Natural killer cell treated with Interleukin-12 subunit alpha and Interleukin-12 subunit beta and Interleukin-15 and Interleukin-18, amount 100 ng/mL, for 72 hours (primary cell): ENCODE measurements around the gene ASRGL1. TPM values are rescaled to one million over a fixed set of nuclear protein-coding genes. Genes with fewer than 3 reads are reported as not detected.
A peak's percentile ranks its signal among the peaks of the same experiment; 100 is the strongest.
"Not testable (repeated sequence)": the region's sequence is repeated elsewhere in the genome, so short reads cannot be mapped to it uniquely, and the experiment has no call there.

Source experiments
- ATAC-seq, 2 donors: fragments of 150-1000 bp; cut with Tn5 transposase in 1 of 2; sonication (Bioruptor Pico), chemical (Tn5 transposase) in 1 of 2; 2 replicates each; pipeline ENCODE4 v1.10.0; 2021
- DNase-seq: peaks from one replicate; pipeline ENCODE4 v3.0.0; 2022; ENCODE audit warnings: low spot score
- H3K27ac Mint-ChIP-seq, 2 donors: 1 replicate in 1 of 2; 2 replicates in 1 of 2; pipeline ENCODE4 v1.8.0; 2022; ENCODE audit warnings: mixed read lengths in 2 of 2, mild to moderate bottlenecking in 1 of 2, moderate library complexity in 1 of 2
- H3K27me3 Mint-ChIP-seq, 2 donors: 1 replicate in 1 of 2; 2 replicates in 1 of 2; pipeline ENCODE4 v1.8.0; 2022; ENCODE audit warnings: mixed read lengths in 2 of 2
- H3K36me3 Mint-ChIP-seq: one replicate; pipeline ENCODE4 v1.8.0; 2022; ENCODE audit warnings: mixed read lengths
- H3K4me1 Mint-ChIP-seq, 2 donors: 1 replicate in 1 of 2; 2 replicates in 1 of 2; pipeline ENCODE4 v1.8.0; 2022; ENCODE audit warnings: low read depth in 2 of 2, mixed read lengths in 2 of 2, mild to moderate bottlenecking in 1 of 2
- H3K4me3 Mint-ChIP-seq: one replicate; pipeline ENCODE4 v1.8.0; 2022; ENCODE audit warnings: mixed read lengths
- H3K9me3 Mint-ChIP-seq: 2 replicates; pipeline ENCODE4 v1.8.0; 2022; ENCODE audit warnings: mixed read lengths
- total RNA-seq, 2 donors: library from RNA; stranded (reverse); gene quantifications; one replicate each; pipeline ENCODE4 v1.2.3, GENCODE V29; 2022

ASRGL1 gene
- total RNA-seq = 1 to 10 TPM; 7.2 to 7.8 TPM

DNA sequence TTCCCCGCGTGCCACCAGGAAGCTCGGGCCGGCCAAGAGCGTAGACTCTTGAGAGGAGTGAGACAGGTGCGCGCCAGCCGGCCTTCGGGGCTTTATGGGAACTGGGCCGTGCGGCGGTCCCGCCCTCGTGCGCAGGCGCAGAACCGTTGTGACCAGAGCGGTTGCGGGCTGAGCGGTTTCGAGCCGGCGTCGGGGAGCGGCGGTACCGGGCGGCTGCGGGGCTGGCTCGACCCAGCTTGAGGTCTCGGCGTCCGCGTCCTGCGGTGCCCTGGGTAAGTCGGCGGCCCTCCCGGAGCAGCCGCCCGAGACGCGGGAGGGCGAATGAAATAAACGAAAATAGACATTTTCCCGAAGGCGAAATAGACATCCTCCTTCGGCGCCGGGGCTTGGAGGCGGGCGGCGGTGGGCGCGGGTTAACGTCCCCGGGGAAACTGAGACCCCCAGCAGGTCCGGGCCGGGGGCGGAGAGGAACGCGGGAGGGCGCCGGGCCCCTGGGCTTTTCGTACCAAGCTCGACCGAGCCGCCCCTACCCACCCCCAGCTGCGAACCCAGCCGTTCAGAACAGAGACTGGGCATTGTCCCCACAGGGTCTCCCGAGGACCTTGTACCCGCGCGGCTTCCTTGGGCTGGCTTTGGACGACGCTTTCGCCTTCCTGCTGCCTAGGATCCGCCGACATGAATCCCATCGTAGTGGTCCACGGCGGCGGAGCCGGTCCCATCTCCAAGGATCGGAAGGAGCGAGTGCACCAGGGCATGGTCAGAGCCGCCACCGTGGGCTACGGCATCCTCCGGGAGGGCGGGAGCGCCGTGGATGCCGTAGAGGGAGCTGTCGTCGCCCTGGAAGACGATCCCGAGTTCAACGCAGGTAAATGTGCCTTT is at the start of gene ASRGL1:
TSS of gene ASRGL1 (plus strand) at position 146 of the 879 bp plus-strand sequence. CDS start at position 676, 530 bp downstream.
- H3K27me3 Mint-ChIP-seq = peaks cover 9 to 20% of the 10 kb centered on the region in 2 donors

GRCh38 chr11:62295504-62295903 is 41.7 kb upstream of the ASRGL1 start:
- Mint-ChIP-seq H3K36me3 (no peaks in the 10 kb centered on the region), H3K4me1 (no peaks in the 10 kb centered on the region), H3K4me3 (no peak overlapping the region), H3K9me3 (no peaks in the 10 kb centered on the region), H3K27ac (no peak overlapping the region), H3K27me3 (peaks cover 12 to 29% of the 10 kb centered on the region in 2 donors)
- ATAC-seq (peak; percentile 28 to 56), DNase-seq (no peak)

More for the DNA sequence above, at the start of gene ASRGL1:
- no peaks in the 10 kb centered on the region for H3K36me3 Mint-ChIP-seq
- peak within 1 kb of the TSS; percentile 86 for H3K4me3 Mint-ChIP-seq
- peak; percentile 90 for DNase-seq
- H3K27ac Mint-ChIP-seq = peak within 1 kb of the TSS; percentile 4 to 76
- peak; percentile 89 to 91 for ATAC-seq
- peaks cover 22 to 26% of the 10 kb centered on the region in 2 donors for H3K4me1 Mint-ChIP-seq
- H3K9me3 Mint-ChIP-seq = no peaks in the 10 kb centered on the region

GRCh38 chr11:62298975-62299374 is 38.3 kb upstream of the ASRGL1 start, which contains the start of gene SCGB1D4:
TSS of gene SCGB1D4 (minus strand) at chr11:62299075. CDS start at chr11:62299010, 65 bp downstream.
- Mint-ChIP-seq H3K9me3 (no peaks in the 10 kb centered on the region), H3K4me1 (no peaks in the 10 kb centered on the region), H3K36me3 (no peaks in the 10 kb centered on the region), H3K4me3 (no peak within 1 kb of the TSS), H3K27me3 (peaks cover 20 to 44% of the 10 kb centered on the region in 2 donors), H3K27ac (no peak within 1 kb of the TSS)
- no peak for ATAC-seq
- no peak for DNase-seq

DNA sequence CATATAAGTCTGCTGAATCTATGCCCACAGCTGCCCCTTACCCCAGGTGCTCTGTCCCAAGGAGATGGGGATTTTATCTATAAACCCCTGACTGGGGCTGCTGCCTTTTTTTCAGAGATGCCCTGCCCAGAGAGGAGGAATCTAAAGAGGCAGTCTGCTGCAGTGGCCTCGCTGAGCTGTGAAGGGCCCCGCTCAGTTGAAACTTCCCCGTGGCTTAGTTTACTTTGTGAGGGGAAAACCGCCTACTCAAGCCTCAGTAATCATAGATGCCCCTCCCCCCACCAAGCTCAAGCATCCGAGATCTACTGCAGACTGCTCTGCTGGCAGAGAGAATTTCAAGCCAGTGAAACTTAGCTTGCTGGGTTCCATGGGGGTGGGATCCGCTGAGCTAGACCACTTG is 31.0 kb upstream of the ASRGL1 start:
- no peak for DNase-seq
- peaks cover 1 to 2% of the 10 kb centered on the region in 2 donors for H3K4me1 Mint-ChIP-seq
- H3K4me3 Mint-ChIP-seq = no peak overlapping the region
- H3K27ac Mint-ChIP-seq = no peak overlapping the region
- peaks cover 17 to 30% of the 10 kb centered on the region in 2 donors for H3K27me3 Mint-ChIP-seq
- no peaks in the 10 kb centered on the region for H3K36me3 Mint-ChIP-seq
- no peaks in the 10 kb centered on the region for H3K9me3 Mint-ChIP-seq
- no peak for ATAC-seq

DNA sequence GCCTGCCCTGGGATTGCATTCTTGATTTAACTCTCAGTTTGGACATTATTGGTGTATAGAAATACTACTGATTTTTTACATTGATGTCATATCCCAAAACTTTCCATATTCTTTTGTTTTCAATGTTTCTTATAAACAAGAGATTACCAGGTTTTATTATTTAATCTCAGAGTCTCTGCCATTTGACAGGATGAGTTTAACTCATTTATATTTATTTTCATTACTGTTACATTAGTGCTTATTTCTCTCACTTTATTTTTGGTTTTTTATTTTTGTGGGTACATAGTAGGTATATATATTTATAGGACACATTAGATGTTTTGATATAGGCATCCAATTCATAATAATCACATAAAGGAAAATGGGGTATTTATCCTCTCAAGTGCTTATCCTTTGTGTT is 29.3 kb upstream of the ASRGL1 start:
- Mint-ChIP-seq H3K4me1 (peaks cover 9 to 13% of the 10 kb centered on the region in 2 donors), H3K27ac (no peak overlapping the region), H3K9me3 (no peaks in the 10 kb centered on the region), H3K27me3 (peaks cover 8 to 16% of the 10 kb centered on the region in 2 donors), H3K4me3 (no peak overlapping the region), H3K36me3 (no peaks in the 10 kb centered on the region)
- ATAC-seq (no peak), DNase-seq (no peak)

DNA sequence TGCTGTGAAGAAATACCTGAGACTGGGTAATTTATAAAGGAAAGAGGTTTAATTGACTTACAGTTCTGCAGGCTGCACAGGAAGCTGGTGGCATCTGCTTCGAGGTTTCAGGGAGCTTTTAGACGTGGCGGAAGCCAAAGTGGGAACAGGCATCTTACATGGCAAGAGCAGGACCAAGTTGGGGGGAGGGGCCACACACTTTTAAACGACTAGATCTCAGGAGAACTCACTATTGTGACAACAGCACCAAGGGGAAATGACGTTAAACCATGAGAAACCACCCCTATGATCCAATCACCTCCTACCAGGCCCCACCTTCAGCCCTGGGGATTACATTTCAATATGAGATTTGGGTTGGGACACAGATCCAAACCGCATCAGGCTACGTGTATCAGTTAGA is 27.3 kb upstream of the ASRGL1 start:
- no peaks in the 10 kb centered on the region for H3K36me3 Mint-ChIP-seq
- no peaks in the 10 kb centered on the region for H3K9me3 Mint-ChIP-seq
- DNase-seq (no peak), ATAC-seq (no peak)
- H3K27me3 Mint-ChIP-seq = peaks cover 14 to 16% of the 10 kb centered on the region in 2 donors
- no peak overlapping the region for H3K4me3 Mint-ChIP-seq
- peaks cover 9 to 13% of the 10 kb centered on the region in 2 donors for H3K4me1 Mint-ChIP-seq
- H3K27ac Mint-ChIP-seq = no peak overlapping the region

- Mint-ChIP-seq H3K9me3 (no peaks in the 10 kb centered on the region), H3K36me3 (no peaks in the 10 kb centered on the region), H3K4me3 (no peak overlapping the region), H3K4me1 (peaks cover 9 to 13% of the 10 kb centered on the region in 2 donors), H3K27me3 (peaks cover 14 to 19% of the 10 kb centered on the region in 2 donors), H3K27ac (no peak overlapping the region)
- DNase-seq = no peak
- no peak for ATAC-seq
Measured at GRCh38 chr11:62315431-62315830, 21.8 kb upstream of the ASRGL1 start.

GRCh38 chr11:62322524-62322923 is 14.7 kb upstream of the ASRGL1 start:
- no peak for DNase-seq
- no peak for ATAC-seq
- H3K27ac Mint-ChIP-seq = no peak overlapping the region
- peaks cover 7 to 19% of the 10 kb centered on the region in 2 donors for H3K27me3 Mint-ChIP-seq
- peaks cover 4 to 6% of the 10 kb centered on the region in 2 donors for H3K4me1 Mint-ChIP-seq
- no peaks in the 10 kb centered on the region for H3K9me3 Mint-ChIP-seq
- no peak overlapping the region for H3K4me3 Mint-ChIP-seq
- H3K36me3 Mint-ChIP-seq = no peaks in the 10 kb centered on the region

- H3K4me3 Mint-ChIP-seq = no peak overlapping the region
- ATAC-seq = peak; percentile 81 to 87
Measured at GRCh38 chr11:62324731-62325556, 12.3 kb upstream of the ASRGL1 start.

GRCh38 chr11:62325781-62326180 is 11.5 kb upstream of the ASRGL1 start:
- Mint-ChIP-seq H3K27ac (peak overlapping the region in 1 of 2 donors; percentile 40), H3K4me1 (peaks cover 9 to 10% of the 10 kb centered on the region in 2 donors), H3K4me3 (peak overlapping the region; percentile 61), H3K27me3 (peaks cover 19 to 21% of the 10 kb centered on the region in 2 donors)
- ATAC-seq, H3K36me3 Mint-ChIP-seq, H3K9me3 Mint-ChIP-seq, DNase-seq: not testable (repeated sequence)

More at GRCh38 chr11:62324731-62325556, 12.3 kb upstream of the ASRGL1 start:
- no peaks in the 10 kb centered on the region for H3K9me3 Mint-ChIP-seq
- H3K27ac Mint-ChIP-seq = no peak overlapping the region
- peaks cover 9 to 10% of the 10 kb centered on the region in 2 donors for H3K4me1 Mint-ChIP-seq
- no peaks in the 10 kb centered on the region for H3K36me3 Mint-ChIP-seq
- peaks cover 16 to 20% of the 10 kb centered on the region in 2 donors for H3K27me3 Mint-ChIP-seq
- DNase-seq = peak; percentile 69

- Mint-ChIP-seq H3K4me1 (peaks cover 9 to 10% of the 10 kb centered on the region in 2 donors), H3K27me3 (peaks cover 24 to 31% of the 10 kb centered on the region in 2 donors)
- not testable (repeated sequence) for H3K36me3 Mint-ChIP-seq, ATAC-seq, H3K4me3 Mint-ChIP-seq, DNase-seq, H3K9me3 Mint-ChIP-seq, H3K27ac Mint-ChIP-seq
Measured at GRCh38 chr11:62326719-62327118, 10.5 kb upstream of the ASRGL1 start.

GRCh38 chr11:62327541-62327940 is 9.7 kb upstream of the ASRGL1 start:
- Mint-ChIP-seq H3K4me1 (peaks cover 9 to 10% of the 10 kb centered on the region in 2 donors), H3K27me3 (peaks cover 22 to 34% of the 10 kb centered on the region in 2 donors)
- H3K4me3 Mint-ChIP-seq, DNase-seq, H3K27ac Mint-ChIP-seq, ATAC-seq, H3K9me3 Mint-ChIP-seq, H3K36me3 Mint-ChIP-seq: not testable (repeated sequence)

DNA sequence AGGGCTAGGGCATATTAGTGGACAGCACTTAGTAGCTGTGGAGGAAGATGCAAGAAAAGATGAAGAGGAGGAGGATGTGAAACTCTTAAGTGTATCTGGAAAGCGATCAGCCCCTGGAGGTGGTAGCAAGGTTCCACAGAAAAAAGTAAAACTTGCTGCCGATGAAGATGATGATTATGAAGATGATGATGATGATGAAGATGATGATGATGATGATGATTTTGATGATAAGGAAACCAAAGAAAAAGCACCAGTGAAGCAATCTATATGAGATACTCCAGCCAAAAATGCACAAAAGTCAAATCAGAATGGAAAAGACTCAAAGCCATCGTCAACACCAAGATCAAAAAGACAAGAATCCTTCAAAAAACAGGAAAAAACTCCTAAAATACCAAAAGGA is 6.0 kb upstream of the ASRGL1 start:
- H3K9me3 Mint-ChIP-seq, H3K36me3 Mint-ChIP-seq, H3K27ac Mint-ChIP-seq, ATAC-seq, H3K4me1 Mint-ChIP-seq, H3K4me3 Mint-ChIP-seq, DNase-seq: not testable (repeated sequence)
- peaks cover 25 to 44% of the 10 kb centered on the region in 2 donors for H3K27me3 Mint-ChIP-seq
